Stimulated activated CD4-positive, alpha-beta T cell treated with anti-CD3 and anti-CD28 coated beads, Interleukin-2, amount 100 ng/mL, for 4 hours (primary cell): ENCODE measurements around the gene UBAP1L.
"Not testable (repeated sequence)": the region's sequence is repeated elsewhere in the genome, so short reads cannot be mapped to it uniquely, and the experiment has no call there.

Experiments
- DNase-seq: peaks from one replicate; pipeline ENCODE4 v3.0.0-alpha.2; 2020; ENCODE audit warnings: low read depth

Gene UBAP1L

DNA sequence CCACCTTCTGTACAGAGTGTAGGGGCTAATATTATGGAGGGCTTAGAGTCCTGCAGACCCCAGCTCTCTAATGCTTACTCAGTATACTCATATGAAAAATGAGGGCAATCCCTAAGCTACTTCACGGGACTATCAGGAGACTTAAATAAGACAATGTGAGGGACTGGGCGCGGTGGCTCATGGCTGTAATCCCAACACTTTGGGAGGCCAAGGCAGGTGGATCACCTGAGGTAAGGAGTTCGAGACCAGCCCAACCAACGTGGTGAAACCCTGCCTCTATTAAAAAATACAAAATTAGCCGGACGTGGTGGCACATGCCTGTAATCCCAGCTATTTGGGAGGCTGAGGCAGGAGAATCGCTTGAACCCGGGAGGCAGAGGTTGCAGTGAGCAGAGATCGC is 15.2 kb downstream of the UBAP1L start:
- DNase-seq: not testable (repeated sequence)

GRCh38 chr15:65099336-65099735 is 15.7 kb downstream of the UBAP1L start:
- DNase-seq: no peak

- DNase-seq: no peak
Observed at GRCh38 chr15:65097651-65098263, 17.2 kb downstream of the UBAP1L start.

GRCh38 chr15:65096481-65097385 is 18.3 kb downstream of the UBAP1L start:
- DNase-seq: no peak

DNA sequence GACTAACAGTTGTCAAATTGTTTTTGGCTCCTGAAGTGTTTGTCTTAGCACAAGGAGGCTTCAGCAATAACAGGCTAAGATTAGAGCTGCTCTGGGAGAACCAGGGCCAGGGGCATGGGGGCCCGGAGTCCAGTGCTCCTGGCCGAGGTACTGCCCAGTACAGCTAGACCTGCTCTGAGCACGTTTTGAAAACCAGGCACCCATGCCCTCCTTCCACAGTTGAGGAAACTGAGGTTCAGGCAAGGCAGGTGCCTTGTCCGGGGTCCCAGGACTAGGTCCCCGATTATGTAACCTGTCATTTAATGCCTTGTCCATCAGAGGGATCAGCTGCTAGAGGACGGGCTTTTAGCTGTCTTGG is 19.3 kb downstream of the UBAP1L start:
- DNase-seq: no peak

- no peak for DNase-seq
Observed at GRCh38 chr15:65095011-65095746, 19.8 kb downstream of the UBAP1L start.

DNA sequence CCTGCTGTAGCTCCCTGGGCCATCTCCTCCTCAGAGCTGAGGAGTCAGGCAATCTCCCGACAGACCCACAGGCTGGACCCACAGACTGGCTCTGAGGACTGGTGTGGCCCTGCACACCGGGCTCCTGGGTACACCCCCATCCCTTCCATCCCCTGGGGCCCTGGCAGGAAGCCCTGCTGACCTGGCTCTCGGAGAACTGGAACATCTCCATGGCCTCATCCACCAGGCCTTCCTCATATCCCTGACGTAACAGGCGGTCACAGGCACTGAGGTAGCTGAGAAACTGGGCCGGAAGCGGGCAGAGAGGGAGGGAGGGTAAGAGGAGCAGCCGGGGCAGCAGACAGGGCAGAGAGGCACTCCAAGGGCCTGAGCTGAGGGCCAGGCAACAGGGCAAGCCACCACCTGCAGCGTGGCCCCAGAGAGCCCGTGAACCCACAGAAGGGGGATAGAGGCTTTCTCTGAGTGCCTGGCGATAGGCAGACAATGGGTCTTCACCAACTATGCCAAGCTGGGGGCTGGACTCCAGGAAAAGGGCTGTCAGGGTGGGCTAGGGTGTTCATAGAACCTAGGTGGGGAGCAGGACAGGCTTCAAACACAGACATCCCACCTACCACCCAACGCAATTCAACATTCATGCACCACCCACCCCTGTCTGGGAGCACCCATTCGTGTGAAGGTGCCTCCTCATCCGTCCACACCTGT is 20.6 kb downstream of the UBAP1L start:
- no peak for DNase-seq

DNA sequence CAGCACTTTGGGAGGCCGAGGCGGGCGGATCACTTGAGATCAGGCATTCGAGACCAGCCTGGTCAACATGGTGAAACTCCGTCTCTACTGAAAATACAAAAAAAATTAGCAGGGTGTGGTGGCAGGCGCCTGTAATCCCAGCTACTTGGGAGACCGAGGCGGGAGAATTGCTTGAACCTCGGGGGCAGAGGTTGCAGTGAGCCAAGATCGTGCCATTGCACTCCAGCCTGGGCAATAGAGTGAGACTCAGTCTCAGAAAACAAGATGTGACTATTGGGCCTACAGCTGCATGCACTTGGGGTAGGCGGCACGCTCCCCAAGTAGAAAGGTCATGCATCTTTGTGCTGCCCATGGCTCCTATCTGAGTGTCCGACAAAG is 21.2 kb downstream of the UBAP1L start:
- not testable (repeated sequence) for DNase-seq

DNA sequence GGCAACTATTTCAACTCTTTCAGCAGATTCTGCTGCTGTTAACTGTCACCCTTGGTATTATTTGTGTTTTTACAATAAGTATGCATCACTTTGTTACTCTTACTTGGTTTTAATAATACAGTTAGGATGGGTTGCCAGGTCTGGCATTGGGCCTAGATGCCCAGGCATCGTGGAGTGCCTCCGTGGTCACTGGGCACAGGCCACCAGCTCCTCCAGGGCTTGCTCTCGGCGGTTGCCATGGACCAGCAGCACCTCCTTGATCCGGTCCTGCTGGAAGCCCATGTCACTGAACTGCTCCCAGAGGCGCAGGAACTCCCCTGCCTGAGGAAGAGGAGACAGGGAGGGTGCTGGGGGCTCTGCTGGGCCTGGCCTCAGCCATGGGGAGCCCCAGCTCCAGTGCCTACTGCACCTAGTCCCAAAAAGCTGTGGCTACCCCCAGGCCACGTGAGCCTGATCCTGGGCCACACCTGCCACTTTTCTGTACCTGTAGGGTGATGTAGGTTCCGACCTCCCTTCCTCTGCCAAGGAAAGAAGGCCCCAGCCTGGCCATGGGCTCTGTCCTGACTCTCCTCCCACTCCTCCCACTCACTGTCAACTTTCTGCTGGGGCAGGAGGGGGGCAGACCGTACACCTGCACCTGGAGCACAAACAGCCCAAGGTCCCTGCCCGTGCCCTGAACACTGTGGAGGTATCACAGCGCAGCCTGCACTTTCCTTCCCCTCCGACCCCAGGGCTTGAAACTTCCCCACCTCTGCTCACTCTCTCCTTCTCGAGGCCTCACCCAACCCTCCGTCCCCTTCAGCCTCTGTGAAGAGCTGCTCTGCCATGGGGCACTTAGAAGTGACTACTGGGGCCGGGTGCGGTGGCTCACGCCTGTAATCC is 21.8 kb downstream of the UBAP1L start:
- DNase-seq: no peak

GRCh38 chr15:65091946-65092770 is 22.8 kb downstream of the UBAP1L start:
- no peak for DNase-seq

DNA sequence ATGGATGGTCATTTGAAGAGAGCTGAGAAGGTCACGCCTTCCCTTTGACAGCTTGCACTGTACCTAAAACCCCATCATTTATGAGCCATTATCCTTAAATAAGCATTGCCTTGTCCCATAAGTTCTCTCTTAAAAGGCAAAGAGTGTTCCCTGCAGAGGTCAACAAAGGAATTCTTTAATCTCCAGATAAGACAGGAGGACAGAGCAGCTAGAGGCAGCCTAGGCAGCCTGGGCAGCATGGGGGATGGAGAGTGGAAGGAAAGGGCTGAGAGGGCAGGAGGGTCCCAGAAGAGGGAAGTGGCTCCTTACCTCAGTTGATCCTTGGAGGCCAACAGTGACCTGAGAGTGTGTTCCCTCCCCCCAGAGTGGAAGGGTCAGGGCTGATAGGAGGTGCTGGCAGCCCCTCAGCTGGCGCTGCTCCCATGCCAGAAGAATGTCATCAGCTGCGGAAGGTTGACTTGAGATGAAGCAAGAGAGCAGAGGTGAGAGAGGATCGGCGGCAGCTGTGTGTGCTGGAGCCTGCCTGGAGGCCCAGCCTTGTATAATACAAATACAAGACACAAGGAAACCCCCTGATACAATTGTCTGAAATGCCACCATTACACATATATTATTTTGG is 25.7 kb downstream of the UBAP1L start:
- DNase-seq: no peak

- DNase-seq: no peak
Observed at GRCh38 chr15:65088643-65089021, 26.4 kb downstream of the UBAP1L start.

- DNase-seq: no peak
Observed at GRCh38 chr15:65087873-65088642, 26.9 kb downstream of the UBAP1L start.

DNA sequence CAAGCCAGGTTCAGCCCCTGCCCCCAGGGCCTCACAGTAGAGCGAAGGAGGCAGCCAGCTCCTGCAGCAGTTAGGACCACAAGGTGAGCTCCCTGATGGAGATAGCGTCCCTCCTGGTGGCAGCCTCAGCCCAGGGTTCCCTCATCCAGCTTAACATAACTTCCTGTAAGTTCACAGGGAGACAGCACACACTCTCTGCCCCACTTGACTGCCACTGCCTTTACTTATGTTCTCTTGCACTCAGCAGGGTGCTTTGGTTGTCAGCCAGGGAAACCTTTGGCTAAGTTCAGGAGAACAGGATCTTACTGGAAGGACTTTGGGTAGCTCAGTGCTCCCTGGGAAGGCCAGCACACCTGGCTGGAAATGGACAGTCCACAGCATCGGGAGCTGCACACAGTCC is 27.6 kb downstream of the UBAP1L start:
- DNase-seq: no peak

DNA sequence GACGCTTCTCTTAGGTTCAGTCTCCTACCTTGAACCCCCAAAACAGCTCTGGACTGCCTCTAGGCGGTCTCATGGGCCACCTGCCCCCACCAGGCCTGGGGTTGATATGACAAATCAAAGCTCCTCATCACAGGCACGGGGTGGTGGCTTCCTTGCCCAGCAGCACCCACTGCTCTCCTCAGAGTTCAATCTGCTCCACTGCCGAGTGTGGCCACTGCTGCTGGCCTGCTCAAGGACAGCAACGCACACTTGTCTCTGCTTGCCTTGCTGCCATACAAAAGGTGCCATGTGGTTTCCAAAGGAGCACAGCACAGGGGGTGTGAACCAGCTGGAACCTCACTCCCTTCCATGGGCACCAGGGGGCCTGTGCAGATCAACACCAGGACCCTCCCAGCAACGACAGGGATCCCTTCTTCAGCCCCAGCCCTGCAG is 28.3 kb downstream of the UBAP1L start:
- no peak for DNase-seq

GRCh38 chr15:65085990-65086679 is 28.9 kb downstream of the UBAP1L start:
- DNase-seq: no peak

DNA sequence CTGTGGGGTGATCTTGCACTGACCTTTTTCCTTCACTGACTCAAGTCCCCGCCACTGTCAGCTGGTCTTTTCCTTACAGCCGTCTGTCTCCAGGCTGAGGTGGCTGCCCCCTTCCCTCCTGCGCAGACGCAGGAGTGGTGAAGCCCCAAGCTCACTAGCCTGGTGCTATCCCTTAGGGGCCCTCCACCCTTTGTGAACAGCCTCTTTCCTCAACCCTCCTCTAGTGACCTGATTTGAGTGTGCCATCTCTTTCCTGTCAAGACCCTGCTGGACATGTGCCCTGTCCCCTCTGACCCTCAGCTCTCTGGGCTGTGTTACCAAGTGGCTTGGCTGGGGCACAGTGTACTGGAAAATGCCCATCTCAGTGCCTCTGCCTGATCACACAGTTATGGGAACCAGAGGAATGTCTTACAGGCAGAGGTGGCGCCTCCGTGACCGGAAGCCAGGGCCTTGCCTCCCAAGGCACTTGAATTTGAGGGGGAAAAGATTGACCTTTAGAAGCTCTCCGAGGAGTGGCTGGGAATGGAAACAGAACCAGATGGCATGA is 29.7 kb downstream of the UBAP1L start:
- DNase-seq: no peak

DNA sequence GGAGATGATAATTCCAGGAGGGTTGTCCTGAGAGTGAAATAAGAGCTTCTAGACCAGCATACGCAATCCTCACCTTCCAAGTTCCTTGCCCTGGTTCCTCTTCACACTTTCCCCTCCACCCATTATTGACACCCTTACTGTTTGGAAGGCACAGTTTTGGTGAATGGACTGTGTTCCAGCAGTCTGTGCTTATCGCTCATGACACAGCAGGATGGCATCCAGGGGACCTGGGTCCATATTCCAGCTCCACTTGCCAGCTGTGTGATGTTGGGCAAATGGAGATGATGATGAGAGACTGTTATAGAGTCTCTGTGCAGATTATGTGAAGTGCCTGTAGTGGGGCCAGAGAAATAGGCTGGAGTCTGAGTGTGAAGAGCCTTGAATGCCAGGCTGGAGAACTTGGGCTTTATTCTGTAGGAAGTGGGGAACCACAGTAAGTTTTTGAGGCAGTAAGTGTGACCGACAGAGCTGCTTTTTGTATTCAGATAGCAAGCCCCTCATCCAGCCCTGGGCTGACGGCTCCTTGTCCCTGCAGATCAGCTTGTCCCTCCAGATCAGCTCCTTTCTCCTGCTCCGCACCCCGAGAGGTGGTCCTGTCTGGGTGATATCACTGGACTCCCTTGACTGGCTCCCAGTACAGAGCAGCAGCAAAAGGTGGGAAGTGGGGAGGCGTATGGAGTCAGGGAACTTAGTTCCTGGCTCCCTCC is 30.3 kb downstream of the UBAP1L start:
- DNase-seq: no peak
